GM10266 (cell line): ENCODE measurements around the gene XCL2.
A peak's percentile ranks its signal among the peaks of the same experiment; 100 is the strongest.
"Not testable (repeated sequence)": the region's sequence is repeated elsewhere in the genome, so short reads cannot be mapped to it uniquely, and the experiment has no call there.

Experiments
- DNase-seq: peaks from one replicate; pipeline ENCODE4 v3.0.0; 2012; ENCODE audit errors: extremely low spot score
- CTCF ChIP-seq: IDR thresholded peaks from 2 replicates; pipeline ENCODE4 v1.5.1; 2012; ENCODE audit warnings: mild to moderate bottlenecking, low read depth; ENCODE audit not compliant: control insufficient read depth, insufficient read depth; ENCODE audit errors: missing control alignments

XCL2 gene

GRCh38 chr1:168555508-168556046 is 11.8 kb upstream of the XCL2 start:
- no peak for TF ChIP-seq CTCF
- no peak for DNase-seq

GRCh38 chr1:168554603-168555483 is 11.0 kb upstream of the XCL2 start:
- DNase-seq, result no peak
- TF ChIP-seq CTCF, result no peak

DNA sequence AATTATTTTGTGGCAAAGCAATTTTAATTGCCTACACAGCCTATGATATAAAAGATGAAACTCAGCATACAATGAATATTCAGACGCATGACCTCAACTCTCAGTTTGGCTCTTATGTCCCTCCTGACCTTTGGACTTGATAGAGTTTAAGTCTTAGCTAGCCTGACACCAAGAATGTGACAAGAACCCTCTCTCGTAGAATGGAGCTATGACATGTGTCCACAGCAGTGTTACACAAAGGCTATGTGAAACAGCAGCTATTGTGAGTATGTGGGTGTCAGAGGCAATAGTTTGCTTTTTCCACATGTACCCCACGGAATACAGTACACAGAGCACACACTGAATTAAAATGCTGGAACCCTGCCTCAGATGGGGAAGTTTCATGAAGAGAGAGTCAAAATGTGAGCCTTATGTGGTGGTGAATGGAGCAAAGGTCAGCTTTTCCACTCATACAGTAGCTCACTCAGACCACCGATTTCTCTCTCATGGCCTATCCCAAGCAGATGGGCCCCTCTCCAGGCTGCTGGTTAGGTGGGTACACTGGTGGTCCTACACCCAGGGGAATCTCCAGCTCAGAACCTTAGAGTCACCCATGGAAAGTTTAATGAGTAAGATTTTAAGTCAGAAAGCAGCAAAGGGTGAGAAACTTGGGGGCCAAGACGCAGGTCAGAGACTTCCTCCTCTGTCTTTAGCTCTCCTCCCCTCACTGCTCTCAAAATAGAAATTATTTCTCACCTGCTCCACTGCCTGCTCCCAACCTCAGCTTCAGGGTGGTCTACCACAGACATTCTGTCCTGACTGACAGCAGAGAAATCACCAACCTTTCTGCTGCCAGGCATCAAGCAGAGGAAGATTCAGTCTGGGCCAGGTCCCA is 10.1 kb upstream of the XCL2 start:
- no peak for TF ChIP-seq CTCF
- peak; percentile 29 for DNase-seq

- no peak for TF ChIP-seq CTCF
- no peak for DNase-seq
Observed at GRCh38 chr1:168552961-168553360, 9.2 kb upstream of the XCL2 start.

GRCh38 chr1:168551688-168552087 is 7.9 kb upstream of the XCL2 start:
- no peak for DNase-seq
- no peak for TF ChIP-seq CTCF

DNA sequence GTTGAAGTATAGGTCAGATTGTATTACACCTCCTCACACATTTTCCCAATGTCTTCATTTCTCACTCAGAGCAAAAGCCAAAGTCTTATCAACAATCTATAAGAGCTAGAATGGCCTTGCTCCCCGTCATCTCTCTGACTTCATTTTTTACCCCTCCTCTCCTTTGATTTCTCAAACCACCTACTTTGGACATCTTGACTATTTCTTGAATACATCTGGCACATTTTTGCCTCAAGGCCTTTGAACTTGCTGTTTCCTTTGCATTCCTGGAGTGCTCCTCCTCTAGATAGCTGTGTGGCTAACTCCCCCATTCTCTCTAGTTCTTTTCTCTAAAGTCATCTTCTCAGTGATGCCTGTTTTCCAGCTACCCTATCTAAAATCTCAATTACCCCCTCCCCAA is 7.2 kb upstream of the XCL2 start:
- DNase-seq, result no peak
- no peak for TF ChIP-seq CTCF

DNA sequence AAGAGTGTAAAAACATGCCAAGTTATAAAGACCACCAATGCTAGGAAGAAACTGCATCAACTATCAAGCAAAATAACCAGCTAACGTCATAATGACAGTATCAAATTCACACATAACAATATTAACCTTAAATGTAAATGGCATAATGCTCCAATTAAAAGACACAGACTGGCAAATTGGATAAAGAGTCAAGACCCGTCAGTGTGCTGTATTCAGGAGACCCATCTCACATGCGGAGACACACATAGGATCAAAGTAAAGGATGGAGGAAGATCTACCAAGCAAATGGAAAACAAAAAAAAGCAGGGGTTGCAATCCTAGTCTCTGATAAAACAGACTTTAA is 2.7 kb upstream of the XCL2 start:
- DNase-seq, result not testable (repeated sequence)
